Endothelial cell (in vitro differentiated cells): Measurements from ENCODE around the gene WDR7. TPM values are rescaled to one million over a fixed set of nuclear protein-coding genes. Genes with fewer than 3 reads are reported as not detected.

Source experiments
- DNase-seq: peaks from one replicate; pipeline ENCODE4 v3.0.0; 2021; ENCODE audit warnings: low spot score
- H3K27ac Mint-ChIP-seq: one replicate; pipeline ENCODE4 v1.8.0; 2021; ENCODE audit warnings: mixed read lengths, inconsistent platforms; ENCODE audit not compliant: unreplicated experiment
- H3K27me3 Mint-ChIP-seq: one replicate; pipeline ENCODE4 v1.8.0; 2021; ENCODE audit warnings: mild to moderate bottlenecking, moderate library complexity, mixed read lengths, inconsistent platforms; ENCODE audit not compliant: unreplicated experiment
- H3K36me3 Mint-ChIP-seq: one replicate; pipeline ENCODE4 v1.8.0; 2021; ENCODE audit warnings: mild to moderate bottlenecking, low read depth, mixed read lengths, inconsistent platforms; ENCODE audit not compliant: unreplicated experiment
- H3K4me1 Mint-ChIP-seq: one replicate; pipeline ENCODE4 v1.8.0; 2021; ENCODE audit warnings: mild to moderate bottlenecking, mixed read lengths, inconsistent platforms; ENCODE audit not compliant: unreplicated experiment
- H3K4me3 Mint-ChIP-seq: one replicate; pipeline ENCODE4 v1.8.0; 2021; ENCODE audit warnings: mild to moderate bottlenecking, mixed read lengths, inconsistent platforms; ENCODE audit not compliant: unreplicated experiment
- H3K9me3 Mint-ChIP-seq: one replicate; pipeline ENCODE4 v1.8.0; 2021; ENCODE audit warnings: mixed read lengths, inconsistent platforms; ENCODE audit not compliant: unreplicated experiment
- total RNA-seq: library from RNA; stranded (reverse); fragmentation: NEBNext Ultra II Directional; extraction: Animal tissue kit (Norgen Biotek cat#: 25700); gene quantifications from one replicate; pipeline ENCODE4 v1.2.1, GENCODE V29; 2021; ENCODE audit not compliant: unreplicated experiment
- TF ChIP-seq, protein P1 (sequence below): fragments of 200-600 bp; sonication (generic); IDR thresholded peaks from one replicate; pipeline ENCODE4 v1.5.0; 2021; ENCODE audit warnings: antibody characterized with exemption; ENCODE audit not compliant: unreplicated experiment

Gene WDR7
- total RNA-seq, 1 donor from 2014 or later: 42.0 TPM

DNA sequence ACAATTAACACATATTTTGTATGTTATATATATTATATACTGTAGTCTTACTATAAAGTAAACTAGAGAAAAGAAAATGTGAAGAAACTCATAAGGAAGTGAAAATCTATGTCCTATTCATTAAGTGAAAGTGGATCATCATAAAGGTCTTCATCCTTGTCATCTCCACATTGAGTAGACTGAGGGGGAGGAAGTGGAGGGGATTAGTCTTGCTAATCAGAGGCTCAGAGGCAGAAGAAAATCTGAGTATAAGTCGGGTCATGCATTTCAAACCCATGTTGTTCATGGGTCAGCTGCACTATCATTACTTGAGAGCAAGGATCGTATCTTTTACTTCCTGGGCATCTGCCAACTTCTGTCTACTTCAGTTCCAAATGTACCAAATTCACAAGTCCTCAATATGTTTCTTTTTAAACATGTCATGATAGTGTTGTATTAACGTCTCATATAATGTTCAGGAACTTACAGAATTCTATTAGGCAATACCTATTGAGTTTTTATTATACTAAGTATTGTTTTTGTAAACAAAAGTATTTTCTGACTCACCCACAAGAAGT, 286.8 kb downstream of the WDR7 start:
- Mint-ChIP-seq H3K27me3 (peaks cover 3% of the 10 kb centered on the region), H3K36me3 (no peaks in the 10 kb centered on the region), H3K4me1 (no peaks in the 10 kb centered on the region), H3K4me3 (no peak overlapping the region), H3K9me3 (no peaks in the 10 kb centered on the region), H3K27ac (no peak overlapping the region)
- TF ChIP-seq, protein P1, sequence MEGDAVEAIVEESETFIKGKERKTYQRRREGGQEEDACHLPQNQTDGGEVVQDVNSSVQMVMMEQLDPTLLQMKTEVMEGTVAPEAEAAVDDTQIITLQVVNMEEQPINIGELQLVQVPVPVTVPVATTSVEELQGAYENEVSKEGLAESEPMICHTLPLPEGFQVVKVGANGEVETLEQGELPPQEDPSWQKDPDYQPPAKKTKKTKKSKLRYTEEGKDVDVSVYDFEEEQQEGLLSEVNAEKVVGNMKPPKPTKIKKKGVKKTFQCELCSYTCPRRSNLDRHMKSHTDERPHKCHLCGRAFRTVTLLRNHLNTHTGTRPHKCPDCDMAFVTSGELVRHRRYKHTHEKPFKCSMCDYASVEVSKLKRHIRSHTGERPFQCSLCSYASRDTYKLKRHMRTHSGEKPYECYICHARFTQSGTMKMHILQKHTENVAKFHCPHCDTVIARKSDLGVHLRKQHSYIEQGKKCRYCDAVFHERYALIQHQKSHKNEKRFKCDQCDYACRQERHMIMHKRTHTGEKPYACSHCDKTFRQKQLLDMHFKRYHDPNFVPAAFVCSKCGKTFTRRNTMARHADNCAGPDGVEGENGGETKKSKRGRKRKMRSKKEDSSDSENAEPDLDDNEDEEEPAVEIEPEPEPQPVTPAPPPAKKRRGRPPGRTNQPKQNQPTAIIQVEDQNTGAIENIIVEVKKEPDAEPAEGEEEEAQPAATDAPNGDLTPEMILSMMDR: no peak
- no peak for DNase-seq

DNA sequence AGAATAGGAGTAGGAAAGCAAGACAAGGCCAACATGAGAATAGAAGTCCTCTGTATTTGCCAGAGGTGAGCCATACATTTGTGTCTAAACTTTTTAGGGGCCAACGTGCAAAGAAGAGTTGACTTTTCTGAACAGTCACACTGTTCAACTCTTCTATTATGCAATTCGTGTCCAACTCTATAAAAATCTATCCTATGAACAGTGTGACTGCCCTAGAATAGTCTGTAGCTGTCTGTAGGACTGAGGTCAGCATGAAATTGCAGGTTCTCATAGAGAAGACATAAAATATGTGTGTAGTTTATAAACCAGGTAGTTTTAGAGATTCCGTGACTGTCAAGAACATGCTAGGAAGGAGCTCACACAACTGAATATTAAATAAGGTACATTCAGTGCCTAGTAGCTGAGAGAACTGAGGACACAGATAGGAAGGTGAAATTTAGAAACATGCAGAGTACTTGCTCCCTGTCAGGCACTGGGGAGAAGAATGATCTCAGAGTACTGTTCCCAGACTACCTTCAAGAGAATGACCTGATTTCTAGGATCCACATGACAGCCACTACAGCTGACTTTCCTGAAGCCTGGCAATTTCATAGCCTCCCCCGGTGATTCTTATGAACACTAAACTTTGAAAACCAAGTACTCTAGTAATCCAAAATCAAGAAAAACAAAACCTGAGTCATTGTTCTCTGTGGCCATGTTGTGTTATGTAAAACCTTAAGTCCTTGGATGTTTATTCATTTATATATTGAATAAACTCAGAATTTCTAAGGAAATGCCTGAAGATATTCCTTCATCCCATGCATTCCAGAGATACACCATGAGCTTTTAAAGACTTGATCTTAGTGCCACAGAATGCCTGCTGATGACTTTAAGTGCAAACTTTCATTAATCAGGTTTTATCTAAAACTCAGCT, 294.3 kb downstream of the WDR7 start:
- TF ChIP-seq, protein P1: no peak
- no peaks in the 10 kb centered on the region for H3K36me3 Mint-ChIP-seq
- H3K27me3 Mint-ChIP-seq: peaks cover 1% of the 10 kb centered on the region
- no peaks in the 10 kb centered on the region for H3K4me1 Mint-ChIP-seq
- DNase-seq: no peak
- H3K27ac Mint-ChIP-seq: no peak overlapping the region
- H3K4me3 Mint-ChIP-seq: no peak overlapping the region
- no peaks in the 10 kb centered on the region for H3K9me3 Mint-ChIP-seq

DNA sequence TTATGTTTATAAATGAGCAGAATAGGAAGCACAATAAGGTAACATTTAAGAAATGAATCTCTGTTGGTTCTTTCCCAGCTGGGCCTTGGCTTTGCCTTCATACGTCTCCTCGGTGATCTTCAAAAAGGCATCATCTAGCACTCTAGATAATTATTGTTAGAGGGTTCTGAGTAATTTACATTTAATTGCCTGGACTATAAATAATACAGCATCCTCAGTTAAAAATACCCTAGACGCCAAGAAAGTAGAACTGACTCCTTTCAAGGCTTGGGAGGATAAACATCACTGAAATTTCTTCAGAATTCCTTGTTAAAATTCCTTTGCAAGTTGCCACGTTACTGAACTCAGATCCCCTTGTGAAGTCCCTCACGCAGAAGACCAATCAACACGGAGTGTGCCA, 296.1 kb downstream of the WDR7 start:
- Mint-ChIP-seq H3K4me1 (no peaks in the 10 kb centered on the region), H3K36me3 (no peaks in the 10 kb centered on the region), H3K27ac (no peak overlapping the region), H3K27me3 (no peaks in the 10 kb centered on the region), H3K4me3 (no peak overlapping the region), H3K9me3 (no peaks in the 10 kb centered on the region)
- DNase-seq: no peak
- TF ChIP-seq, protein P1: no peak

DNA sequence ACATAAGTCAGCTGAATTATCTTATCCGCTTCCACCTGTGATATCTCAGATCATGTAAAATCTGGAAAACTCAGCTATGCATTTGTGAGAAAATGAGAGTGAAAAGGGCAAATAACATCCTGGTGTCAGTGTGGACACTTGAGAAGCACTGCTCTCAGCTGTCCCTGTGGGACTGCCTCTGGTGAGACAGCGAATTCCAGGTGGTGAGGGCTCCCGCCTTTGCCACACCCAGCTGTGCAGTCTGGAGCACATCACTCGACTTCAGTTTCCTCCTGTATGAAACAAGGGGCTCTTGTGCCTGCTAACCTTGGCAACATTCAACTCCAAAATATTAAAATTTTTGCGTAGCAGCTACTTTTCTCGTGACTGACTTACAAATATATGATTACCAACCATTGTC, 300.9 kb downstream of the WDR7 start:
- Mint-ChIP-seq H3K36me3 (no peaks in the 10 kb centered on the region), H3K27ac (no peak overlapping the region), H3K4me1 (peaks cover 8% of the 10 kb centered on the region), H3K4me3 (no peak overlapping the region), H3K9me3 (no peaks in the 10 kb centered on the region), H3K27me3 (no peaks in the 10 kb centered on the region)
- TF ChIP-seq, protein P1: no peak
- DNase-seq: no peak
